ENCODE results near the gene ANKZF1.

DNA sequence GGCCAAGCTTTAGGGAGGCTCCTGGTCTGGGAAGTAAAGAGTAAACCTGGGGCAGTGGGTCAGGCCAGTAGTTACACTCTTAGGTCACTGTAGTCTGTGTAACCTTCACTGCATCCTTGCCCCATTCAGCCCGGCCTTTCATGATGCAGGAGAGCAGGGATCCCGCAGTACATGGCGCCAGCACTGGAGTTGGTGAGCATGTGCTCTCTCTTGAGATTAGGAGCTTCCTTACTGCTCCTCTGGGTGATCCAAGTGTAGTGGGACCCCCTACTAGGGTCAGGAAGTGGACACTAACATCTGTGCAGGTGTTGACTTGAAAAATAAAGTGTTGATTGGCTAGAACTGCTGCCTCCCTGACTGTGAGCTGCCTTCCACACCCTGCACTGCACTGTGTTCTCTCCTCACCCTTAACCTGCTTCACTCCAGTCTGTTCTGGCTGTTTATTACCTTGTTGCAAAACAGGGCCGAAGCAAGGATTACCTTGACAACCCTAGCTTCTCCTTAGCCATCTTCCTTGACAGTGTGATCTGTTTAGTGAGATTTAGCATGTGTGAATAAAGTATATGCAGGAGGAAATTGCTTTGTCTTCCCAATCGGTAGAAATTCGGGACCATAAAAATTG is 46.3 kb upstream of the ANKZF1 start:
- TF ChIP-seq GATA2 (IDR thresholded peaks at IDR 0.05; ENCODE audit: low read depth, low read length) (no peak), GATA3 (IDR thresholded peaks at IDR 0.05; ENCODE audit: low read depth, low read length) (no peak)

Measured in SH-SY5Y (cell line).